ENCODE measurements around the gene MIX23. TPM values are rescaled to one million over a fixed set of nuclear protein-coding genes. Genes with fewer than 3 reads are reported as not detected.

The MIX23 gene
- total and polyA plus RNA-seq, 4 donors: 14.0 to 19.6 (median 16.8) TPM

- peaks cover 6 to 41% (median 40%) of the 10 kb centered on the region in 4 donors for H3K4me1 ChIP-seq (ENCODE audit: control insufficient read depth in 4 of 4, insufficient read depth in 4 of 4, low read length in 3 of 4)
Measured at GRCh38 chr3:122394173-122394572, 11.1 kb upstream of the MIX23 start.

DNA sequence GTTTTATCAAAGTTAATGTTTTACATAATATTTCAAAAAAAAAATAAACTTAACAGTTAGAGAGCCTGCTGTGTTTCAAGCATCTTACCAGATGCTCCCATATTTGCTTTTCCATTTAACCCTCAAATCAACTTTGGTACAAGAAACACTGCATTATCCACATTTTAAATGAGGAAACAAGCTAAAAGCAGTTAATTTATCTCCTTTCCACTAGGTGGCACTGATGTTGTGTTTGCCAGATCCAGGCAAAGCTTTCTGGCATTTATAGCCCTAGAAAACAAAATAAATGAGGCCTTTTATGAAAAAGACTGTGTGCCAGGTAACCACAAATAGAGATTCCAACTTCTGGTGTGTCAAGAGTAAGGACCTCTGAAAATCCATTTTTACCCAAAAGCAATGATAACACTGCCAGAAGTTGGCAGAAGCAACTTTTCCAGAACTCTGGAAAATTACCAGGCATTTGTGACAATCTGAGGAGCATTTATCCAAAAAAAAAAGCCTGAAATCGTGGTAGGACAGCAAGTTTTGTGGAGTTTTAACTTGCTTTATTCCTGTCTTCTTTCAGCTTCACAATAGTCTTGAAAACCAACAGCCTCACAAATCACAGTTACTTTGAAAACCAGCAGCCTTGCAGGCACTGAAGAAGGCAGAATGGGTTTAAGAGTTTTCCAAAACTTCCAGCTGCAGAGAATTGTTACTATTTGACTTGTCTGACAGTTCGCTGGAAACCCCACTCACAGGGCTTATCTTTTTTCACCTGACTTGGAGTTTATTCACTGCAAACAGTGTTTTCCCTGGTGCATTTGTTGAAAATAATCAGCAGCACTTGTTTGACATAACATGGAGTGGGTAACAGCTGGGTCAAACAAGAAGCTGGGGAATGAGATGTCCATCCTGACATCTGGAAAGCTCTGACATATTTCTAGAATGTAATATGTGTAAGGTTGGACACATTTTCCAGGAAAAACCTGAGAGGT, 10.1 kb upstream of the MIX23 start:
- Histone ChIP-seq H3K9me3 (ENCODE audit: control insufficient read depth in 4 of 4, low read length in 3 of 4) (no peaks in the 10 kb centered on the region), H3K27ac (ENCODE audit: low read depth in 1 of 2, low read length in 2 of 2) (peak overlapping the region in 1 of 2 donors; percentile 23), H3K4me1 (ENCODE audit: control insufficient read depth in 4 of 4, insufficient read depth in 4 of 4, low read length in 3 of 4) (peaks cover 6 to 41% (median 40%) of the 10 kb centered on the region in 4 donors), H3K27me3 (ENCODE audit: control insufficient read depth in 4 of 4, insufficient read depth in 4 of 4, low read length in 3 of 4) (no peaks in the 10 kb centered on the region), H3K9ac (ENCODE audit: low read depth in 1 of 2, low read length in 2 of 2) (peak overlapping the region in 1 of 2 donors; percentile 48), H3K4me3 (ENCODE audit: low read depth in 1 of 3, low read length in 3 of 3) (no peak overlapping the region), H3K36me3 (ENCODE audit: control insufficient read depth in 4 of 4, insufficient read depth in 3 of 4, low read depth in 1 of 4, low read length in 3 of 4) (no peaks in the 10 kb centered on the region)
- TF ChIP-seq RXRA (IDR thresholded peaks at IDR 0.05): no peak
- no peak for TF ChIP-seq NR2F2 (IDR thresholded peaks at IDR 0.05)
- TF ChIP-seq YY1 (IDR thresholded peaks at IDR 0.05): no peak
- no peak for TF ChIP-seq HNF4G (IDR thresholded peaks at IDR 0.05)
- TF ChIP-seq REST (IDR thresholded peaks at IDR 0.05): no peak
- no peak for TF ChIP-seq HNF4A (conservative IDR thresholded peaks at IDR 0.05)
- TF ChIP-seq, protein P1, sequence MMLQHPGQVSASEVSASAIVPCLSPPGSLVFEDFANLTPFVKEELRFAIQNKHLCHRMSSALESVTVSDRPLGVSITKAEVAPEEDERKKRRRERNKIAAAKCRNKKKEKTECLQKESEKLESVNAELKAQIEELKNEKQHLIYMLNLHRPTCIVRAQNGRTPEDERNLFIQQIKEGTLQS (IDR thresholded peaks at IDR 0.05): no peak
- peak; percentile 70 for TF ChIP-seq CTCF (IDR thresholded peaks at IDR 0.05; ENCODE audit: low read depth, low read length, missing input control)
- no peak for TF ChIP-seq SP1 (IDR thresholded peaks at IDR 0.05)
- no peak for TF ChIP-seq FOXA2 (IDR thresholded peaks at IDR 0.05)
- TF ChIP-seq JUND (IDR thresholded peaks at IDR 0.05): no peak
- TF ChIP-seq FOXA1 (IDR thresholded peaks at IDR 0.05): no peak
- TF ChIP-seq RAD21 (IDR thresholded peaks at IDR 0.05): peak; percentile 87 to 89
- TF ChIP-seq GABPA (IDR thresholded peaks at IDR 0.05 in 1 of 2, conservative IDR thresholded peaks at IDR 0.05 in 1 of 2): no peak
- TF ChIP-seq TAF1 (conservative IDR thresholded peaks at IDR 0.05): no peak
- TF ChIP-seq, protein P2, sequence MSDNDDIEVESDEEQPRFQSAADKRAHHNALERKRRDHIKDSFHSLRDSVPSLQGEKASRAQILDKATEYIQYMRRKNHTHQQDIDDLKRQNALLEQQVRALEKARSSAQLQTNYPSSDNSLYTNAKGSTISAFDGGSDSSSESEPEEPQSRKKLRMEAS (IDR thresholded peaks at IDR 0.05): no peak
- no peak for TF ChIP-seq EGR1 (IDR thresholded peaks at IDR 0.05; ENCODE audit: low read depth in 2 of 2)
- DNase-seq (ENCODE audit: low spot score): no peak
- WGBS: 20% methylated on average over 2 of the region's 2 CpGs

More at GRCh38 chr3:122394173-122394572, 11.1 kb upstream of the MIX23 start:
- no peak for TF ChIP-seq SP1 (IDR thresholded peaks at IDR 0.05)
- TF ChIP-seq REST (IDR thresholded peaks at IDR 0.05): no peak
- H3K27me3 ChIP-seq (ENCODE audit: control insufficient read depth in 4 of 4, insufficient read depth in 4 of 4, low read length in 3 of 4): no peaks in the 10 kb centered on the region
- 84% methylated on average over 1 of the region's 1 CpG for WGBS
- no peaks in the 10 kb centered on the region for H3K9me3 ChIP-seq (ENCODE audit: control insufficient read depth in 4 of 4, low read length in 3 of 4)
- no peak overlapping the region for H3K9ac ChIP-seq (ENCODE audit: low read depth in 1 of 2, low read length in 2 of 2)
- H3K4me3 ChIP-seq (ENCODE audit: low read depth in 1 of 3, low read length in 3 of 3): no peak overlapping the region
- no peaks in the 10 kb centered on the region for H3K36me3 ChIP-seq (ENCODE audit: control insufficient read depth in 4 of 4, insufficient read depth in 3 of 4, low read depth in 1 of 4, low read length in 3 of 4)
- DNase-seq (ENCODE audit: low spot score): no peak
- no peak overlapping the region for H3K27ac ChIP-seq (ENCODE audit: low read depth in 1 of 2, low read length in 2 of 2)
